CD4-positive, alpha-beta T cell (primary cell): ENCODE measurements around the gene MYL4. TPM values are rescaled to one million over a fixed set of nuclear protein-coding genes. Genes with fewer than 3 reads are reported as not detected.
A peak's percentile ranks its signal among the peaks of the same experiment; 100 is the strongest.

ENCODE experiments used
- ATAC-seq: fragments of 200-7000 bp; cut with Tn5 transposase; one replicate; pipeline ENCODE4 v1.10.0; 2022; ENCODE audit warnings: mild to moderate bottlenecking; ENCODE audit not compliant: poor library complexity
- CTCF ChIA-PET: fragments of 350-600 bp; sonication (Branson Sonifier 250); formaldehyde crosslinking; loops from one replicate; lab custom pipeline; 2021; ENCODE audit warnings: antibody characterized with exemption, inconsistent platforms; lab: Charles Lee
- POLR2A ChIA-PET: fragments of 350-600 bp; sonication (Branson Sonifier 250); formaldehyde crosslinking; loops from one replicate; lab custom pipeline; 2021; ENCODE audit warnings: antibody characterized with exemption, inconsistent platforms; lab: Charles Lee
- DNase-seq, 14 experiments: peaks; one replicate each; pipeline ENCODE4 v3.0.0-alpha.2; 2013 to 2020; ENCODE audit warnings: mixed read lengths in 2 of 14
- H3K27ac ChIP-seq, 2 donors: one replicate each; pipeline versions ENCODE4 v1.5.1 to v1.7.0; 2013; ENCODE audit warnings: low read length in 2 of 2, low read depth in 1 of 2, mild to moderate bottlenecking in 1 of 2
- H3K27me3 ChIP-seq, 2 experiments: 1 replicate in 1 of 2; 2 replicates in 1 of 2; pipeline versions ENCODE4 v1.6.1 to v1.7.0; 2013; ENCODE audit warnings: low read length in 2 of 2, control low read depth in 1 of 2, mild to moderate bottlenecking in 1 of 2, moderate library complexity in 1 of 2; ENCODE audit not compliant: insufficient read depth in 2 of 2, control insufficient read depth in 1 of 2
- H3K36me3 ChIP-seq: one replicate; pipeline ENCODE4 v1.6.1; 2013; ENCODE audit warnings: low read length, control low read depth; ENCODE audit not compliant: insufficient read depth
- H3K4me1 ChIP-seq: one replicate; pipeline ENCODE4 v1.6.1; 2013; ENCODE audit warnings: low read length, control low read depth; ENCODE audit not compliant: insufficient read depth
- H3K4me3 ChIP-seq: one replicate; pipeline ENCODE4 v1.5.1; 2013; ENCODE audit warnings: mild to moderate bottlenecking, low read length, moderate library complexity
- H3K9me3 ChIP-seq, 2 experiments: 1 replicate in 1 of 2; 2 replicates in 1 of 2; pipeline versions ENCODE4 v1.6.1 to v1.7.0; 2013; ENCODE audit warnings: low read length in 2 of 2, mild to moderate bottlenecking in 2 of 2, control low read depth in 1 of 2, moderate library complexity in 1 of 2; ENCODE audit not compliant: control insufficient read depth in 1 of 2, insufficient read depth in 1 of 2
- H3K27ac Mint-ChIP-seq: one replicate; pipeline ENCODE4 v1.8.0; 2020; ENCODE audit warnings: mixed read lengths
- H3K27me3 Mint-ChIP-seq: one replicate; pipeline ENCODE4 v1.8.0; 2021; ENCODE audit warnings: mixed read lengths
- H3K36me3 Mint-ChIP-seq: one replicate; pipeline ENCODE4 v1.8.0; 2021; ENCODE audit warnings: low read depth, mixed read lengths
- H3K4me1 Mint-ChIP-seq: one replicate; pipeline ENCODE4 v1.8.0; 2021; ENCODE audit warnings: low read depth, mixed read lengths
- H3K4me3 Mint-ChIP-seq: one replicate; pipeline ENCODE4 v1.8.0; 2020; ENCODE audit warnings: mild to moderate bottlenecking, mixed read lengths
- H3K9me3 Mint-ChIP-seq: one replicate; pipeline ENCODE4 v1.8.0; 2020; ENCODE audit warnings: mixed read lengths
- intact Hi-C, 2 experiments: fragments of 100-400 bp; cut with DNase I in 1 of 2; cut with micrococcal nuclease in 1 of 2; formaldehyde crosslinking; loops; one replicate each; pipeline versions ENCODE4 v1.15.1 to v1.9.0; 2023 to 2025; cut with DNase I, micrococcal nuclease
- total RNA-seq, 174 experiments: library from RNA in 2 of 174; stranded (reverse) in 2 of 174; gene quantifications; one replicate each; pipeline ENCODE4 v1.2.3 and lab custom pipeline; 2021 to 2026
- TF ChIP-seq, protein P1 (sequence below): fragments of 200-600 bp; IDR thresholded peaks from one replicate; pipeline ENCODE4 v1.8.0; 2022; ENCODE audit warnings: antibody characterized with exemption, mild to moderate bottlenecking

MYL4 gene
- total RNA-seq, 2 experiments from 2014 or later, result not detected

GRCh38 chr17:47207143-47208067 lies 1.7 kb upstream of the MYL4 start:
- Histone ChIP-seq H3K36me3 (no peaks in the 10 kb centered on the region), H3K27ac (peak overlapping the region in 1 of 2 donors; percentile 87), H3K4me3 (no peak overlapping the region), H3K4me1 (peaks cover 52% of the 10 kb centered on the region), H3K27me3 (no peaks in the 10 kb centered on the region), H3K9me3 (no peaks in the 10 kb centered on the region)
- Mint-ChIP-seq H3K4me1 (peaks cover 49% of the 10 kb centered on the region), H3K27ac (peak overlapping the region; percentile 92), H3K9me3 (no peaks in the 10 kb centered on the region), H3K4me3 (no peak overlapping the region), H3K27me3 (no peaks in the 10 kb centered on the region), H3K36me3 (no peaks in the 10 kb centered on the region)
- intact Hi-C loops, result no loop called here
- ATAC-seq, result no peak
- no peak for DNase-seq
- POLR2A ChIA-PET, result interaction anchor here (1.1 to 5.3 kb wide), 5 partner anchors 10 to 442 kb away, joined by 3 to 68 read pairs (median 4); partner anchors contain the start of gene CDC27
- CTCF ChIA-PET, result interaction anchor here (1.1 kb wide), 2 partner anchors 9 to 18 kb away, joined by 3 to 5 read pairs; partner anchors contain the start of gene CDC27
- TF ChIP-seq, protein P1, sequence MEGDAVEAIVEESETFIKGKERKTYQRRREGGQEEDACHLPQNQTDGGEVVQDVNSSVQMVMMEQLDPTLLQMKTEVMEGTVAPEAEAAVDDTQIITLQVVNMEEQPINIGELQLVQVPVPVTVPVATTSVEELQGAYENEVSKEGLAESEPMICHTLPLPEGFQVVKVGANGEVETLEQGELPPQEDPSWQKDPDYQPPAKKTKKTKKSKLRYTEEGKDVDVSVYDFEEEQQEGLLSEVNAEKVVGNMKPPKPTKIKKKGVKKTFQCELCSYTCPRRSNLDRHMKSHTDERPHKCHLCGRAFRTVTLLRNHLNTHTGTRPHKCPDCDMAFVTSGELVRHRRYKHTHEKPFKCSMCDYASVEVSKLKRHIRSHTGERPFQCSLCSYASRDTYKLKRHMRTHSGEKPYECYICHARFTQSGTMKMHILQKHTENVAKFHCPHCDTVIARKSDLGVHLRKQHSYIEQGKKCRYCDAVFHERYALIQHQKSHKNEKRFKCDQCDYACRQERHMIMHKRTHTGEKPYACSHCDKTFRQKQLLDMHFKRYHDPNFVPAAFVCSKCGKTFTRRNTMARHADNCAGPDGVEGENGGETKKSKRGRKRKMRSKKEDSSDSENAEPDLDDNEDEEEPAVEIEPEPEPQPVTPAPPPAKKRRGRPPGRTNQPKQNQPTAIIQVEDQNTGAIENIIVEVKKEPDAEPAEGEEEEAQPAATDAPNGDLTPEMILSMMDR, result no peak

GRCh38 chr17:47209499-47209898 lies 351 bp downstream of the MYL4 start:
- TF ChIP-seq, protein P1, result no peak
- Histone ChIP-seq H3K4me3 (no peak overlapping the region), H3K9me3 (no peaks in the 10 kb centered on the region), H3K4me1 (peaks cover 41% of the 10 kb centered on the region), H3K27me3 (no peaks in the 10 kb centered on the region), H3K27ac (no peak overlapping the region), H3K36me3 (no peaks in the 10 kb centered on the region)
- peaks cover 33% of the 10 kb centered on the region for H3K4me1 Mint-ChIP-seq
- CTCF ChIA-PET, result no interaction called here
- no peaks in the 10 kb centered on the region for H3K36me3 Mint-ChIP-seq
- DNase-seq, result no peak
- H3K27me3 Mint-ChIP-seq, result peaks cover 3% of the 10 kb centered on the region
- no peak overlapping the region for H3K4me3 Mint-ChIP-seq
- no peaks in the 10 kb centered on the region for H3K9me3 Mint-ChIP-seq
- POLR2A ChIA-PET, result no interaction called here
- H3K27ac Mint-ChIP-seq, result no peak overlapping the region
- no peak for ATAC-seq
- intact Hi-C loops, result no loop called here

DNA sequence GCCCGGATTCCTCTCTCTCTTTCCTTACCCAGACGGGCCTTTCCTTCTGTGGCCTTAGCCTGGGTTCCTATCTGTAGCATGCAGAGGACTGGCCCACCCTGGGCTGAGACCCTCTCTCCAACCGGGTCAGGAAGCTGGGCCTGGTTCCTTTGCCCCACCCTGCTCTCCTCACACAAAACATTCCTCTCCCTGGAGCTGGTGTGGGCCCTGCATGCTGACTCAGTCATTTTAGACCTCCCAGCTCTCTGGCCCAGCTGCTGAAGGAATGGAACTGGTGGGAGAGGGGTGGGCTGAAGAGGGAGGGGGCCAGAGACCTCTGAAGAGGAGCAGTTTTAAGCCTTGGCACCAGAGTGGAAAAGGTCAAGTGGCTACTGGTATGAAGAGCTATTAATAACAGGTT lies 957 bp downstream of the MYL4 start:
- H3K9me3 Mint-ChIP-seq, result no peaks in the 10 kb centered on the region
- peaks cover 3% of the 10 kb centered on the region for H3K27me3 Mint-ChIP-seq
- intact Hi-C loops, result no loop called here
- Histone ChIP-seq H3K36me3 (no peaks in the 10 kb centered on the region), H3K27me3 (no peaks in the 10 kb centered on the region), H3K27ac (no peak overlapping the region), H3K9me3 (no peaks in the 10 kb centered on the region), H3K4me1 (peaks cover 35% of the 10 kb centered on the region), H3K4me3 (no peak overlapping the region)
- no peaks in the 10 kb centered on the region for H3K36me3 Mint-ChIP-seq
- ATAC-seq (no peak), DNase-seq (no peak)
- ChIA-PET CTCF (no interaction called here), POLR2A (no interaction called here)
- TF ChIP-seq, protein P1, result no peak
- no peak overlapping the region for H3K4me3 Mint-ChIP-seq
- H3K27ac Mint-ChIP-seq, result no peak overlapping the region
- H3K4me1 Mint-ChIP-seq, result peaks cover 27% of the 10 kb centered on the region
